Activated CD4-positive, alpha-beta T cell treated with anti-CD3 and anti-CD28 coated beads, Interleukin-2, amount 50 U/mL, for 24 hours (primary cell): ENCODE measurements around the gene PRR5L.
"Not testable (repeated sequence)": the region's sequence is repeated elsewhere in the genome, so short reads cannot be mapped to it uniquely, and the experiment has no call there.

ENCODE experiments used
- DNase-seq, 2 donors: peaks; one replicate each; pipeline ENCODE4 v3.0.0-alpha.2; 2020; ENCODE audit warnings: low read depth in 1 of 2, low spot score in 1 of 2

PRR5L gene

GRCh38 chr11:36454941-36455631, 159.0 kb downstream of the PRR5L start:
- no peak for DNase-seq

GRCh38 chr11:36455658-36456111, 159.6 kb downstream of the PRR5L start:
- DNase-seq = no peak

GRCh38 chr11:36456156-36456555, 160.1 kb downstream of the PRR5L start:
- DNase-seq = no peak

GRCh38 chr11:36458129-36458915, 162.2 kb downstream of the PRR5L start:
- no peak for DNase-seq

GRCh38 chr11:36459046-36459445, 163.0 kb downstream of the PRR5L start:
- DNase-seq = no peak

- DNase-seq = no peak
Observed at GRCh38 chr11:36460220-36460619, 164.1 kb downstream of the PRR5L start.

GRCh38 chr11:36462321-36462720, 166.2 kb downstream of the PRR5L start:
- DNase-seq = no peak

GRCh38 chr11:36463781-36464180, 167.7 kb downstream of the PRR5L start:
- DNase-seq = no peak

GRCh38 chr11:36464720-36465119, 168.6 kb downstream of the PRR5L start:
- no peak for DNase-seq

GRCh38 chr11:36465449-36466163, 169.5 kb downstream of the PRR5L start:
- no peak for DNase-seq

- DNase-seq = no peak
Observed at GRCh38 chr11:36467012-36467411, 170.9 kb downstream of the PRR5L start.

- no peak for DNase-seq
Observed at GRCh38 chr11:36467916-36468315, 171.8 kb downstream of the PRR5L start.

- DNase-seq = no peak
Observed at GRCh38 chr11:36469063-36469462, 173.0 kb downstream of the PRR5L start.

GRCh38 chr11:36469881-36470802, 174.1 kb downstream of the PRR5L start:
- DNase-seq = no peak

- no peak for DNase-seq
Observed at GRCh38 chr11:36471577-36471976, 175.5 kb downstream of the PRR5L start.

- no peak for DNase-seq
Observed at GRCh38 chr11:36475192-36475591, 179.1 kb downstream of the PRR5L start.

GRCh38 chr11:36478700-36479329, 182.7 kb downstream of the PRR5L start:
- no peak for DNase-seq

GRCh38 chr11:36480833-36481232, 184.7 kb downstream of the PRR5L start:
- no peak for DNase-seq

GRCh38 chr11:36483042-36483441, 187.0 kb downstream of the PRR5L start:
- not testable (repeated sequence) for DNase-seq

GRCh38 chr11:36485298-36486002, 189.4 kb downstream of the PRR5L start:
- DNase-seq = no peak
